Prostate gland (tissue), 2 donors: Measurements from ENCODE around the gene AGXT2. TPM values are rescaled to one million over a fixed set of nuclear protein-coding genes. Genes with fewer than 3 reads are reported as not detected.

ENCODE experiments used
- DNase-seq: peaks from one replicate; pipeline ENCODE4 v3.0.0-alpha.2; 2019; ENCODE audit warnings: low spot score
- H3K27ac ChIP-seq, 2 donors: fragments of 200-600 bp; sonication (generic); 2 replicates each; pipeline ENCODE4 v1.5.1; 2017 to 2019
- H3K27me3 ChIP-seq: fragments of 200-600 bp; sonication (generic); replicated peaks from 2 replicates; pipeline ENCODE4 v1.5.1; 2019; ENCODE audit not compliant: insufficient read depth
- H3K36me3 ChIP-seq, 2 donors: fragments of 200-600 bp; sonication (generic); 1 replicate in 1 of 2; 2 replicates in 1 of 2; pipeline versions ENCODE4 v1.5.1 to v1.8.1; 2017 to 2019
- H3K4me1 ChIP-seq: fragments of 200-600 bp; sonication (generic); replicated peaks from 2 replicates; pipeline ENCODE4 v1.5.1; 2019
- H3K4me3 ChIP-seq, 2 donors: fragments of 200-600 bp; sonication (generic); 2 replicates each; pipeline ENCODE4 v1.5.1; 2017 to 2019
- H3K9me3 ChIP-seq: fragments of 200-600 bp; sonication (generic); 2 replicates; pipeline ENCODE4 v1.5.1; 2017
- POLR2A ChIP-seq: fragments of 450-650 bp; IDR thresholded peaks from one replicate; pipeline ENCODE4 v1.6.1; 2016; ENCODE audit warnings: antibody characterized with exemption, mild to moderate bottlenecking
- POLR2AphosphoS5 ChIP-seq: sonication (generic); formaldehyde crosslinking; IDR thresholded peaks from one replicate; pipeline ENCODE4 v1.6.1; 2017; ENCODE audit warnings: antibody characterized with exemption
- WGBS: methylation state at CpG from one replicate; pipeline ENCODE4 v1.1.5; 2018; 5-methylcytosine and 5-hydroxymethylcytosine counted together
- intact Hi-C: fragments of 100-400 bp; cut with DNase I; formaldehyde crosslinking; loops from one replicate; pipeline ENCODE4 v1.14.2; 2022
- total RNA-seq, 2 donors: library from RNA; depleted of rRNA; stranded (reverse); fragments of >200 nt; gene quantifications; one replicate each; pipeline ENCODE4 v1.1.0, GENCODE V29; 2016
- TF ChIP-seq, protein P1 (sequence below), 4 experiments: fragments of 200-600 bp in 2 of 4; fragments of 450-650 bp in 2 of 4; sonication (generic) in 2 of 4; IDR thresholded peaks; 1 replicate in 3 of 4; 2 replicates in 1 of 4; pipeline ENCODE4 v1.5.1; 2016 to 2019; ENCODE audit warnings: antibody characterized with exemption in 4 of 4, mild to moderate bottlenecking in 2 of 4, moderate library complexity in 2 of 4

The AGXT2 gene
- total RNA-seq, 2 donors from 2014 or later: not detected

- intact Hi-C loops: no loop called here
- no peaks in the 10 kb centered on the region for H3K4me1 ChIP-seq
- H3K36me3 ChIP-seq: no peaks in the 10 kb centered on the region
- WGBS: 69% methylated on average over 3 of the region's 3 CpGs
- no peak overlapping the region for H3K4me3 ChIP-seq
- TF ChIP-seq POLR2AphosphoS5: no peak
- TF ChIP-seq POLR2A: no peak
- TF ChIP-seq, protein P1, sequence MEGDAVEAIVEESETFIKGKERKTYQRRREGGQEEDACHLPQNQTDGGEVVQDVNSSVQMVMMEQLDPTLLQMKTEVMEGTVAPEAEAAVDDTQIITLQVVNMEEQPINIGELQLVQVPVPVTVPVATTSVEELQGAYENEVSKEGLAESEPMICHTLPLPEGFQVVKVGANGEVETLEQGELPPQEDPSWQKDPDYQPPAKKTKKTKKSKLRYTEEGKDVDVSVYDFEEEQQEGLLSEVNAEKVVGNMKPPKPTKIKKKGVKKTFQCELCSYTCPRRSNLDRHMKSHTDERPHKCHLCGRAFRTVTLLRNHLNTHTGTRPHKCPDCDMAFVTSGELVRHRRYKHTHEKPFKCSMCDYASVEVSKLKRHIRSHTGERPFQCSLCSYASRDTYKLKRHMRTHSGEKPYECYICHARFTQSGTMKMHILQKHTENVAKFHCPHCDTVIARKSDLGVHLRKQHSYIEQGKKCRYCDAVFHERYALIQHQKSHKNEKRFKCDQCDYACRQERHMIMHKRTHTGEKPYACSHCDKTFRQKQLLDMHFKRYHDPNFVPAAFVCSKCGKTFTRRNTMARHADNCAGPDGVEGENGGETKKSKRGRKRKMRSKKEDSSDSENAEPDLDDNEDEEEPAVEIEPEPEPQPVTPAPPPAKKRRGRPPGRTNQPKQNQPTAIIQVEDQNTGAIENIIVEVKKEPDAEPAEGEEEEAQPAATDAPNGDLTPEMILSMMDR (IDR thresholded peaks at IDR 0.05): no peak
- DNase-seq: no peak
- H3K9me3 ChIP-seq: no peaks in the 10 kb centered on the region
- H3K27ac ChIP-seq: no peak overlapping the region
- no peaks in the 10 kb centered on the region for H3K27me3 ChIP-seq
These were observed 12.5 kb downstream of the AGXT2 start for GRCh38 chr5:35035271-35035670.

DNA sequence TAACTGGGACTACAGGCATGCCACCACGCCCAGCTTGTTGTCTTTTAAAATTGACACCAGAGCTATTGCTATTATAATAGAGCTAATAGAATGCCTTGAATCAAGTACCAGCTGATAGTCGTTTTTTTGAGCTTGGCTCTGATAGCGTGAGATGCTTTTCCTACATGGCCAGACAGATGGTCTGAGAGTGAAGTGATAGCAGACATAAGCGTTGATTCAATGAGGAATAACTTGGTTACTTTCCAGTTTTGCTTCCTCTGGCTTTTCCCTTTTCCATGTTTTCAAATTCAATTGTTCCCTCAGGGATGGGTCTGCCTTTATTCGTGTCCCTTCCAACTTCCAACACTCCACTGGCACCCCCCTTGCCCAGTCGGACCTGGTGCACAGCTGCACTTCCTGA, 15.4 kb downstream of the AGXT2 start:
- intact Hi-C loops: no loop called here
- Histone ChIP-seq H3K27ac (no peak overlapping the region), H3K4me1 (no peaks in the 10 kb centered on the region), H3K9me3 (no peaks in the 10 kb centered on the region), H3K36me3 (no peaks in the 10 kb centered on the region), H3K27me3 (no peaks in the 10 kb centered on the region), H3K4me3 (no peak overlapping the region)
- DNase-seq: no peak
- TF ChIP-seq POLR2A (no peak), POLR2AphosphoS5 (no peak)
- TF ChIP-seq, protein P1 (IDR thresholded peaks at IDR 0.05): no peak
- WGBS: 78% methylated on average over 6 of the region's 6 CpGs

GRCh38 chr5:35031276-35031675, 16.5 kb downstream of the AGXT2 start:
- intact Hi-C loops: no loop called here
- H3K4me3 ChIP-seq: no peak overlapping the region
- 44% methylated on average over 5 of the region's 5 CpGs for WGBS
- TF ChIP-seq POLR2A: no peak
- TF ChIP-seq, protein P1 (IDR thresholded peaks at IDR 0.05): no peak
- no peak for TF ChIP-seq POLR2AphosphoS5
- H3K4me1 ChIP-seq: no peaks in the 10 kb centered on the region
- DNase-seq: no peak
- H3K27ac ChIP-seq: no peak overlapping the region
- H3K36me3 ChIP-seq: no peaks in the 10 kb centered on the region
- no peaks in the 10 kb centered on the region for H3K27me3 ChIP-seq
- no peaks in the 10 kb centered on the region for H3K9me3 ChIP-seq

GRCh38 chr5:35030426-35031100, 17.2 kb downstream of the AGXT2 start:
- intact Hi-C loops: no loop called here
- TF ChIP-seq, protein P1 (IDR thresholded peaks at IDR 0.05): no peak
- TF ChIP-seq POLR2A (no peak), POLR2AphosphoS5 (no peak)
- H3K4me1 ChIP-seq: no peaks in the 10 kb centered on the region
- H3K36me3 ChIP-seq: no peaks in the 10 kb centered on the region
- DNase-seq: no peak
- H3K9me3 ChIP-seq: no peaks in the 10 kb centered on the region
- no peak overlapping the region for H3K27ac ChIP-seq
- H3K4me3 ChIP-seq: no peak overlapping the region
- H3K27me3 ChIP-seq: no peaks in the 10 kb centered on the region
- WGBS: 78% methylated on average over 10 of the region's 10 CpGs

DNA sequence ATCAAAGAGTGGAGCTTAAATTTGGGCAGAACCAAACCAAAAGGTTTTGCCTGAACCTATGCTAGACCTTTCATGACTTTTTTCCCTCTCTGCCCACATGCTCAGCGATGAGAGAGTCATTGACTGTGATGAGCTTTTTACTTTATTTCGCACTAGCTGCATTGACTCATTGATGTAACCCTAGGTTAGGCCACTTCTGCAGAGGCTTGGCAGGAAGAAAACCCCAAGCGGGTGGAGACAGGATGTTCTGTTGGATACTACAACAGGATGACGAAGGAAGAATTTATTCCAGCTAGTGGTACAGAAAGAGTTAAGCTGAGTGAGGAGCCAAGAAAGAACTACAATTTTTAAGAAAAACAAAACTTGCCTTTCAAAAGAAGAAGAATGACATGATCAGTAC, 18.4 kb downstream of the AGXT2 start:
- Histone ChIP-seq H3K36me3 (no peaks in the 10 kb centered on the region), H3K9me3 (no peaks in the 10 kb centered on the region), H3K4me1 (no peaks in the 10 kb centered on the region), H3K4me3 (no peak overlapping the region), H3K27me3 (no peaks in the 10 kb centered on the region), H3K27ac (no peak overlapping the region)
- 65% methylated on average over 4 of the region's 4 CpGs for WGBS
- DNase-seq: no peak
- TF ChIP-seq, protein P1 (IDR thresholded peaks at IDR 0.05): no peak
- TF ChIP-seq POLR2A: no peak
- no peak for TF ChIP-seq POLR2AphosphoS5
- intact Hi-C loops: no loop called here
